Cardiac fibroblast (primary cell): Measurements from ENCODE around the gene CLNS1A.

Experiments
- DNase-seq, 2 donors: peaks; one replicate each; pipeline versions ENCODE4 v3.0.0 to v3.0.0-alpha.2; 2010; ENCODE audit warnings: low read depth in 2 of 2
- H3K4me3 ChIP-seq, 2 donors: replicated peaks in 1 of 2; 1 replicate in 1 of 2; 2 replicates in 1 of 2; pipeline ENCODE4 v1.5.1; 2011; ENCODE audit warnings: low read depth in 2 of 2, low read length in 2 of 2, mild to moderate bottlenecking in 2 of 2, moderate library complexity in 1 of 2
- TF ChIP-seq, protein P1 (sequence below): IDR thresholded peaks from one replicate; pipeline ENCODE4 v1.5.1; 2011; ENCODE audit warnings: low read depth, mild to moderate bottlenecking, low read length, inconsistent platforms

CLNS1A gene

DNA sequence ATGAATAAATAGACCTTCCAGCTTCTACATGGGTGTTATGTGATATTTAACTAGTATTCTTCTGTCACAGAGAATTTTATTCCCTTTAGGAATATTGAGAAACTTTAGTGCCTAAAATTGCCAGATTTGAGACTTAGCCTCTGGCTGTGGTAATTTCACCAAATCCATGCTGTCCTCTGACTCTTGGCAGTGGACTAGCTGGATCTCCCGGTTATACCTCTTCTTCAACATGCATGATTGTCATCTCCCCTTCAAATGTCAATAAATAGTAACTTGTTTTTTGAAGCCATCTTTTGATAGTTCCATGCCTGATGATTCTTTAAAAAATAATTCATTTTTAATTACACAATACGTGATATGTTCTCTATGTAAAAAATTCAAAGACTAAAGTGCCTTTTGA, 39.4 kb downstream of the CLNS1A start:
- DNase-seq: no peak
- TF ChIP-seq, protein P1, sequence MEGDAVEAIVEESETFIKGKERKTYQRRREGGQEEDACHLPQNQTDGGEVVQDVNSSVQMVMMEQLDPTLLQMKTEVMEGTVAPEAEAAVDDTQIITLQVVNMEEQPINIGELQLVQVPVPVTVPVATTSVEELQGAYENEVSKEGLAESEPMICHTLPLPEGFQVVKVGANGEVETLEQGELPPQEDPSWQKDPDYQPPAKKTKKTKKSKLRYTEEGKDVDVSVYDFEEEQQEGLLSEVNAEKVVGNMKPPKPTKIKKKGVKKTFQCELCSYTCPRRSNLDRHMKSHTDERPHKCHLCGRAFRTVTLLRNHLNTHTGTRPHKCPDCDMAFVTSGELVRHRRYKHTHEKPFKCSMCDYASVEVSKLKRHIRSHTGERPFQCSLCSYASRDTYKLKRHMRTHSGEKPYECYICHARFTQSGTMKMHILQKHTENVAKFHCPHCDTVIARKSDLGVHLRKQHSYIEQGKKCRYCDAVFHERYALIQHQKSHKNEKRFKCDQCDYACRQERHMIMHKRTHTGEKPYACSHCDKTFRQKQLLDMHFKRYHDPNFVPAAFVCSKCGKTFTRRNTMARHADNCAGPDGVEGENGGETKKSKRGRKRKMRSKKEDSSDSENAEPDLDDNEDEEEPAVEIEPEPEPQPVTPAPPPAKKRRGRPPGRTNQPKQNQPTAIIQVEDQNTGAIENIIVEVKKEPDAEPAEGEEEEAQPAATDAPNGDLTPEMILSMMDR: no peak
- no peak overlapping the region for H3K4me3 ChIP-seq

DNA sequence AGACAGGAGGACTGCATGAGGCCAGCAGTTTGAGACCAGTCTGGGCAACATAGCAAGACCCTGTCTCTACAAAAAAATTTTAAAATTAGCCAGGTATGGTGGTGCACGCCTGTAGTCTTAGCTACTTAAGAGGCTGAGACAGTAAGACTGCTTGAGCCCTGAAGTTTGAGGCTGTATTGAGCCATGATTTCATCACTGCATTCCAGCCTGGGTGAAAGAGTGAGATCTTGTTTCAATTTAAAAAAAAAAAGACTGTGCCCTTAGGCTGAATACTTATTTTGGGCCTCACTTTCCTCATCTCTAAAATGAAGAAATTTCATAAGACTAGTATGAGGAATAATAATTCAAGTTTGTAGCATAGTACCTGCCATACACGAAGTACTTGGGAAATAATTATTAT, 41.0 kb downstream of the CLNS1A start:
- H3K4me3 ChIP-seq: no peak overlapping the region
- TF ChIP-seq, protein P1: no peak
- peak; percentile 68 to 76 for DNase-seq

DNA sequence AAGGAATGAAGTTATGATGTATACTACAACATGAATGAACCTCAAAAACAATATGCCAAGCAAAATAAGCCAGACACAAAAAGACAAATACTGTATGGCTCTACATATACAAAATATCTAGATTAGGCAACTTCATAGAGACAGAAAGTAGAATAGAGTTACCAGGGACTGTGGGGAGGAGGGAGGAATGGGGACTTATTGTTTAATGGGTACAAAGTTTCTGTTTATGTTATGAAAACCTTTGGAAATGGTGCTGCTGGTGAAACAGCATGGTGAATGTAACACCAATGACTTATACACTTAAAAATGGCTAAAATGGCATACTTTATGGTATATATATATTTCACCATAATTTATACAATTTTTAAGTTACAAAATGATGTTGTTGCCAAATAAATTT, 43.7 kb downstream of the CLNS1A start:
- DNase-seq: no peak
- no peak overlapping the region for H3K4me3 ChIP-seq
- TF ChIP-seq, protein P1: no peak

DNA sequence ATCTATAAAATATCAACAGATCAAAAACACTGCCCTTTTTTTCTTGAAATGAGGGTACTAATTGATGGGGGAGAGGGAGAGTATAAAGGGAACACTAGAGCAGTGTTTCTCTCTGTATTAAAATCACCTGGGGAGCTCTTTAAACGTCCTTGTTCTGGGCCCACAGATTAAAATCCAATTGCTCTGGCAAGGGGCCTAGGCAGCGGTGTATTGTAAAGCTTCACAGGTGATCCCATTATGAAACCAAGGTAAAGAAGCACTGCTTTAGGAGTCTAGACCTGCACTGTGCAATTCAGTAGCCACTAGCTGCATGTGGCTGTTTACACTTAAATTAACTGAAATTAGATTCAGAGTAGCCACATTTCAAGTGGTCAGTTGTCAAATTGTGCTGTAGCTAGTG, 44.9 kb downstream of the CLNS1A start:
- DNase-seq: no peak
- TF ChIP-seq, protein P1: no peak

DNA sequence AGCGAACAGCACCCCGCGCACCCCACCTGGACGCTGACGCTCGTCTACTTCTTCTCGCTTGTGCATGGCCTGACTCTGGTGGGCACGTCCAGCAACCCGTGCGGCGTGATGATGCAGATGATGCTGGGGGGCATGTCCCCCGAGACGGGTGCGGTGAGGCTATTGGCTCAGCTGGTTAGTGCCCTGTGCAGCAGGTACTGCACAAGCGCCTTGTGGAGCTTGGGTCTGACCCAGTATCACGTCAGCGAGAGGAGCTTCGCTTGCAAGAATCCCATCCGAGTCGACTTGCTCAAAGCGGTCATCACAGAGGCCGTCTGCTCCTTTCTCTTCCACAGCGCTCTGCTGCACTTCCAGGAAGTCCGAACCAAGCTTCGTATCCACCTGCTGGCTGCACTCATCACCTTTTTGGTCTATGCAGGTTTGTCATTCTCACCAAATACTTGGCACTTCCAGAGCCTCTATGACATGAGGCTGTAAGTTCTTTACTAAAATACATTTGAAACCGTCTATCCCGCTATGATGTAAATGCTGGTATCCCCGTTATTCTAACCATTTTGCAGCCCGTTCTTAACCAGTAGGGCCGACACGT, 47.3 kb downstream of the CLNS1A start:
- peak overlapping the region; percentile 56 to 67 for H3K4me3 ChIP-seq

More for the DNA sequence above, 44.9 kb downstream of the CLNS1A start:
- H3K4me3 ChIP-seq: no peak overlapping the region

DNA sequence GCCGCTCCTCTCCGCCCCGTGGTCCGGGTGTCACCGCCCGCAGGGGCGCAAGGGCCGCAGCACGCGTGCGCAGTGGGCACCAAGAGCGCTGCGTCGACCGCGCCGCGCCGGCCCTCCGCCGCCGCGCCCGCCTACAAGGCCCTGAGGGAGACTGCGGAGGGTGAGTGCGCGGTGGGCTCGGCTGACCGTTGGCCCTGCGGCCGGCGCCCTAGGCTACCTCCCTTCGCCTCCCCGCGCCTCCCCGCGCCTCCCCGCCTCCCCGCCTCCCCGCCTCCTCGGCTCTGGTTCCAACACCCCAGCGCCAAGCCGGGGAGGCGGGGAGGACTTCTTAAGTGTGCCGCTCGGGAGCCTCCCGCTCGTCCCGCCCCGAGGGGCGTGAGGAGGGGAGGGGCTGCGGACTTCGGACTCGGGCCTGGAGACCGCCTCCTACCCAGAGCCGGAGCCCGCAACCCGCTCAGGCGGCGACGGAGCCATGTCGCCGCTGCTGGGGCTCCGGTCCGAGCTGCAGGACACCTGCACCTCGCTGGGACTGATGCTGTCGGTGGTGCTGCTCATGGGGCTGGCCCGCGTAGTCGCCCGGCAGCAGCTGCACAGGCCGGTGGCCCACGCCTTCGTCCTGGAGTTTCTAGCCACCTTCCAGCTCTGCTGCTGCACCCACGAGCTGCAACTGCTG, 47.9 kb downstream of the CLNS1A start, which contains the start of gene AQP11:
Gene AQP11, plus strand, starts transcription at position 433 of the 673 bp plus-strand sequence. Its CDS starts 40 bp downstream, at position 473.
- TF ChIP-seq, protein P1: no peak
- H3K4me3 ChIP-seq: peak within 1 kb of the TSS; percentile 59 to 67
- DNase-seq: peak; percentile 76 to 90

More for the DNA sequence above, 47.3 kb downstream of the CLNS1A start:
- peak; percentile 40 to 42 for DNase-seq
- TF ChIP-seq, protein P1: no peak
